IPS DF 6.9 (cell line): ENCODE measurements around the gene JAG2.

Source experiments
- DNase-seq: peaks from one replicate; pipeline ENCODE4 v3.0.0-alpha.2; 2013; ENCODE audit warnings: low read depth, low spot score
- H3K27ac ChIP-seq: one replicate; pipeline ENCODE4 v1.5.1; 2013; ENCODE audit warnings: low read length, control low read depth
- H3K27me3 ChIP-seq: 2 replicates; pipeline ENCODE4 v1.6.1; 2013; ENCODE audit warnings: mild to moderate bottlenecking, low read length; ENCODE audit not compliant: control insufficient read depth, insufficient read depth
- H3K36me3 ChIP-seq: 2 replicates; pipeline ENCODE4 v1.6.1; 2013; ENCODE audit warnings: low read length; ENCODE audit not compliant: control insufficient read depth, insufficient read depth
- H3K4me1 ChIP-seq: 2 replicates; pipeline ENCODE4 v1.6.1; 2013; ENCODE audit warnings: low read length; ENCODE audit not compliant: control insufficient read depth, insufficient read depth
- H3K4me3 ChIP-seq: 2 replicates; pipeline ENCODE4 v1.5.1; 2013; ENCODE audit warnings: mild to moderate bottlenecking, low read length
- H3K9me3 ChIP-seq: 2 replicates; pipeline ENCODE4 v1.6.1; 2013; ENCODE audit warnings: low read length, inconsistent platforms; ENCODE audit not compliant: control insufficient read depth, insufficient read depth
- WGBS: extraction: QIAGEN DNeasy Blood & Tissue Kit; methylation state at CpG from one replicate; pipeline ENCODE4 v1.1.7; 2013; ENCODE audit warnings: mixed read lengths, missing lambda C conversion rate; ENCODE audit not compliant: insufficient read length, insufficient coverage; 5-methylcytosine and 5-hydroxymethylcytosine counted together

JAG2 gene

DNA sequence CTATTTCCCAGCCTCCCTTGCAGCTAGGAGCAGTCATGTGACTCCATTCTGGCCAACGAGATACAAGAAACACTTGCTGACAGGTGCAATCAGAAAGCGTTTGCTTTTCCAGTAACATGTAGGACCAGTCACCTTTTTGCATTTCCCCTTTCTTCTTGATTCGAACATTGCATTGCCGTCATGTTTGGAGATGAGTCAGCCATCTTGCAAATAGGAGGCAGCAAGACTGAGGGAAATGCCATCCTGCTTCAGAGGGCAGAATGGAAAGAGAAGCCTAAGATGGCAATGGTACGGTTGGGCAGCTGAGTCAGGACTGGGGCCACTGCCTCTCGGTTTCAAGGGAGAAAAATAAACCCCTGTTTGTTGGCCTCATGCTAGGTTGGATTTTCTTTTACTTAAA, 68.8 kb downstream of the JAG2 start:
- Histone ChIP-seq H3K4me3 (no peak overlapping the region), H3K36me3 (no peaks in the 10 kb centered on the region), H3K9me3 (no peaks in the 10 kb centered on the region), H3K27me3 (no peaks in the 10 kb centered on the region), H3K4me1 (no peaks in the 10 kb centered on the region), H3K27ac (no peak overlapping the region)
- no CpG with 5 or more reads among the region's 6 CpGs for WGBS
- DNase-seq: no peak

DNA sequence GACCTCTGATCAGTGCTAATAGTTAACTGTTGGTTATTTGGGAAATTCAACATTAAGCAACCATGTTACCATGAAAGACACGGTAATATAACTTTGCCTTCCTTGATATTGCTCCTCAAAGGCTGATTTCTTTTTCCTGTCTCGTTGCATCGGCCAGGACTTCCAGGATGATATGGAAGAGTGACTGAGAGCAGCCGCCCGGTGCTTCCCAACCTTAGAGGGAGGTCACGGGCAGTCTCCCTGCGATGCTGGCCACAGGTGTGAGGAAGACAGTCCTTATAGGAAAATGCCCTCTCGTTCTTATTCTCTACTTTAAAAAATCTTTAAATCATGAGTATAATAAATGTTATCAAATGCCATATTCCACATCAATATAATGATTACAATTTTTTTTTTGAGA, 70.3 kb downstream of the JAG2 start:
- H3K9me3 ChIP-seq: no peaks in the 10 kb centered on the region
- no CpG with 5 or more reads among the region's 8 CpGs for WGBS
- no peak overlapping the region for H3K4me3 ChIP-seq
- no peaks in the 10 kb centered on the region for H3K27me3 ChIP-seq
- H3K4me1 ChIP-seq: peaks cover 3% of the 10 kb centered on the region; the same call in 1 of the 2 replicates
- H3K27ac ChIP-seq: no peak overlapping the region
- H3K36me3 ChIP-seq: no peaks in the 10 kb centered on the region
- DNase-seq: no peak

DNA sequence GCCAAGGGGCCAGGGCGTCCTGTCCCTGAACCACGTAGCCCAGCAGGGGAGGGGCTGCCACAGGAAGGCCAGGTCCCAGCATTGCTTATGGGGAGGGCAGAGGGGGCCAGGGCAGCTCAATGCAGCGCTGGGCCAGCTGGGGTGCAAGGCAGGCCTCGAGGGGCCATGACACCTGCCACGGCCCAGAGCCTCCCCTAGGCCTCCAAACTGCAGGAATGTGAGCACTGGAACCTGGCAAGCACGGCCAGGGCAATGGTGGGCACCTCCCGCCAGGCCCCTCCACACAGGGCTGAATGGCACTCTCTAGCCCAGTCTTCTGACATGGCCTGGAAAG, 70.8 kb downstream of the JAG2 start:
- DNase-seq: no peak
- no peaks in the 10 kb centered on the region for H3K36me3 ChIP-seq
- H3K4me1 ChIP-seq: peaks cover 5% of the 10 kb centered on the region; the same call in 1 of the 2 replicates
- no peaks in the 10 kb centered on the region for H3K9me3 ChIP-seq
- no CpG with 5 or more reads among the region's 7 CpGs for WGBS
- H3K27me3 ChIP-seq: no peaks in the 10 kb centered on the region
- no peak overlapping the region for H3K27ac ChIP-seq
- H3K4me3 ChIP-seq: no peak overlapping the region

DNA sequence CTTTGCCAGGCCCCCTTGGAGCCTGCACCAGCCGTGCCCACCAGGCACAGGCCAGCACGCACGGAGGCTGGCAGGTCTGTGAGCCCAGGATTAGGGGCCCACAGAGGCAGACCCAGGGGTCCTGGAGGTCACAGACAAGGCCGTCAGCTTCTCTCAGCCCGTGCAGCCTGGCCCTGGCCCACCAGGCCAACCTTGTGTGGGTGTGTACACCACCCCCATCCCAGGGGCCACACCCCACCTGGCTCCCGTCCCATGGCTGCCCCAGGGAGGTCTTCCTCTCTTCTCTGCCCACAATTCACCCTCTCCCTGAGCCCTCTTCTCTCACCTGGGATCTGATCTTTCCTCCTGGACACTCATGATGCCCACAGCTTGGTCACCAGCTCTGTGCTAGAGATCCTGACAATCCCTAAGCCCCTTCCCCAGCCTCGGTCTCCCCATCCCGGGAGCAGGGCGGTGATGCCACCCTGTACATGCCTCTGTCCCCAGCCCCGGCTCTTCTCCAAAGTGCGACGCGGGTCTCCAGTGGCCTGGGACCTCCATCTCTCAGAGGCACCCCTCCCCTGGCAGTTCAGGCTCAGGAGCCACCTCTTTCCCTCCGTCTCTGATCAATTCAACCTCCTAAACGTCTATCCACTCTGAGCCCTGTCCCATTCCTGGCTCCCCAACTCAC, 72.2 kb downstream of the JAG2 start:
- Histone ChIP-seq H3K27ac (no peak overlapping the region), H3K9me3 (no peaks in the 10 kb centered on the region), H3K27me3 (no peaks in the 10 kb centered on the region), H3K4me3 (no peak overlapping the region; the same call in 1 of the 2 replicates), H3K4me1 (peaks cover 7% of the 10 kb centered on the region; the same call in 1 of the 2 replicates), H3K36me3 (no peaks in the 10 kb centered on the region)
- no CpG with 5 or more reads among the region's 15 CpGs for WGBS
- DNase-seq: no peak

DNA sequence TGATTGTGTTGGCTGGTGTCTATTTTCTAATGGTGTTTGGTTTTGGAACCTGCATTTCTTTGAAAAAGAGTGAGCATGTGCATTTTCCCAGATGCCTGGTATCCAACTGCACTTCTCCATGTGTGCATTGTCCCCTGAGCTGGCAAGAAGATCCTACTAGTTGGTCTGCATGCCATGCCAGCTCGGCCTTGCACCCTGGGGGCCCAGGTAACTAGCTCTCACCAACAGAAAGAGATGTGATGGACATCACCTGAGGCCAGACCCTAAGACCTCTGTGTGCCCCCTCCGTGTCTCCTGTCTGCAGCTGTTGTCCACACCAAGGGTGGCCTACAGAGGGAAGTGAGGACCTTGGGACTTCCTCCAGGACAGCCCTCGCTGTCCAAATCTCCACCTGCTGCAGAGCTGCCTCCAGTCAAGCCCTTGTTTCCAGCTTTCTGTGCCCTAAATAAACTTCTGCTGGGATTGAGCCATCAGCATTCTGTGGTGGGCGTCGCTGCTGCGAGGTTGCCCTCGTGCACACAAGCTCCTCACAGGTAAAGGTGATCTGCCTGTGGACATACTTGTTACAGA, 73.3 kb downstream of the JAG2 start:
- Histone ChIP-seq H3K27me3 (no peaks in the 10 kb centered on the region), H3K4me3 (no peak overlapping the region), H3K36me3 (no peaks in the 10 kb centered on the region), H3K9me3 (no peaks in the 10 kb centered on the region), H3K4me1 (peaks cover 7% of the 10 kb centered on the region; the same call in 1 of the 2 replicates), H3K27ac (no peak overlapping the region)
- WGBS: no CpG with 5 or more reads among the region's 7 CpGs
- no peak for DNase-seq

DNA sequence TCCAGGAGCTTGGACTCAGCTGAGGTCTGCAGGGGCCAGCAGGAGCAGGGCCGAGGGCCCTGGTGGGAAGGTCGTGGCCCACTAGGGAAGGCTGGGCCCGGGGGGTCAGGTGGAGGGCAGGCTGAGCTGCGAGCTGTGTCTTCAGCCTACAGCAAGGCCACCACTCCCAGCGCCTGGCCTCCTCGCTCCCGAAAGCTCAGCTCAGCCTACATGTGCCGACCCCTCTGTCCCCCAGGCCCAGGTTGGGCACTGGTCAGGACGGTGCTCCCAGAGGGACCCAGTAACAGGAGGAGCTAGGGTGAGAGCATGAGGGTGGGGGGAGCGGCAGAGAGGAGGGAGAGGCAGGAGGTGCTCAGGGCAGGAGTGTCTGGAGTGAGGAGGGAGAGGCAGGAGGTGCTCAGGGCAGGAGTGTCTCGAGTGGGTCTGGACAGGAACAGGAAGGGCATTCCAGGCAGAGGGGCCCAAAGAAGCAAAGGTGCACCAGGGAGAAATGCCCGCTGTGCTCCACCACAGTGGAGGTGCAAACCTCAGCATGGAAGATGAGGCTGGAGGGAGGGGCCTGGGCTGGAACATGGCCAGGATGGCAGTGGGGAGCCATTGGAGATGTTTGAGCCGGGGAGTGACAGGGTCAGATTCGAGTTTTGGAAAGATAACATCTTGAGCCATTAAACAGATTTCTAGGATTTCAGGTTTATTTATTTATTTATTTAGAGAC, 74.2 kb downstream of the JAG2 start:
- Histone ChIP-seq H3K4me1 (peaks cover 7% of the 10 kb centered on the region; the same call in 1 of the 2 replicates), H3K4me3 (no peak overlapping the region; the same call in 1 of the 2 replicates), H3K27ac (no peak overlapping the region), H3K36me3 (no peaks in the 10 kb centered on the region), H3K27me3 (no peaks in the 10 kb centered on the region), H3K9me3 (no peaks in the 10 kb centered on the region)
- no peak for DNase-seq
- WGBS: no CpG with 5 or more reads among the region's 14 CpGs

DNA sequence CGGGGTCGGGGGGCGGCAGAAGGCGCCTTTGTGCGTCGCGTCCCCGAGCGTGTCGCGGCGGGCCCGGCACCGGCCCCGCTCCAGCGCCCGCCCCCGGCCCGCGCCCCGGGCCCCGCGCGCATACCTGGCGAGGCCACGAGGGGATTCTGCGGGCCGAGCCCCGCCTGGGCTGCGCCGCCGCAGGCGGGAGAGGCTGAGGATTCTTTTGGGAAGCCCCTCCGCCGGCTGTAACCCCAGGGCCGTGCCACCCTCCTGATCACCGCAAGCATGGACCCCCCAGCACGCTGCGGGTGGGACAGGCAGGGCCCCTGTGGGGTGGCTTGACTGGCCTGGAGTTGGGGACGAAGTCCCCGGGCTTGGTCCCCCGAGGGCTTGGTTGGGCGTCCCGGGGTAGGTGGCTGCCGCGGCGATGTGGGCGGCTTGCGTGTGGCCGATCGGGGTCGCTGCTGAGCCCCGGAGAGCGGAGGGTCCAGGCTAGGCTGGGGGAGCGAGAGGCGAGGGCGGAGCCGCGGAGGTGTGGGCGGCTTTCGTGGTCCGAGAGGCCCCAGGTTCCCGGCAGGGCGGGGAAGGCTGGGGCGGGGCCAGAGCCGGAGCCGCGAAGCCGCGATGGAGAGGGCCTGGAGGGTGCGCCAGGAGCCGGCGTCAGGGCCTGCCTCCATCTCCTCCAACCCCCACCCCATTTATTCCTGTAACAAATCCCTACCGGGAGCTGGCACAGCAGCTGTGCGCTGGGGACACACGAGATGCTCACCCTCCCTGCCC, 75.0 kb downstream of the JAG2 start:
- DNase-seq: peak; percentile 81
- Histone ChIP-seq H3K27me3 (peaks cover 4% of the 10 kb centered on the region; the same call in 1 of the 2 replicates), H3K4me3 (peak overlapping the region; percentile 55; the same call in 1 of the 2 replicates), H3K27ac (no peak overlapping the region), H3K4me1 (peaks cover 7% of the 10 kb centered on the region; the same call in 1 of the 2 replicates), H3K36me3 (no peaks in the 10 kb centered on the region), H3K9me3 (no peaks in the 10 kb centered on the region)
- WGBS: no CpG with 5 or more reads among the region's 76 CpGs

DNA sequence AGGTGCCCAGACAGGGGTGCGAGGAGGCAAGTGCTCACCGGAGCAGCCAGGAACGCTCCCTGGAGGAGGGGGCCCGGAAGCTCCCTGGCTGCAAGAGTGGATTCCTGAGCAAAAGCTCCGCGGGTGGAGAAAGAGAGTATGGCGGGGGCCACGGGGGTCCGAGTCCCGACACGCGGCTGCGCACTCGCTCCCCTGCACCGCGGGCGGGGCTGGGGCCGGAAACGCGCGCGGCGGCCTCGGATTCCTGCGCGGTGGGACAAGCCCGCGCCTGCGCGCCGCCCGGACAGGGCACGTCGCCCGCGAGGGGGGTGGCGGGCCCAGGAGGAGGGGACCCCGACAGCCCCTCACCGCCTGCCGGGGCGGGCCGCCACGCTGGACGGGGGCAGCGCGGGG, 75.5 kb downstream of the JAG2 start:
- H3K9me3 ChIP-seq: no peaks in the 10 kb centered on the region
- WGBS: no CpG with 5 or more reads among the region's 46 CpGs
- no peak for DNase-seq
- no peak overlapping the region for H3K27ac ChIP-seq
- H3K27me3 ChIP-seq: peaks cover 8% of the 10 kb centered on the region; the same call in 1 of the 2 replicates
- no peaks in the 10 kb centered on the region for H3K36me3 ChIP-seq
- peak overlapping the region; percentile 55; the same call in 1 of the 2 replicates for H3K4me3 ChIP-seq
- H3K4me1 ChIP-seq: peaks cover 9% of the 10 kb centered on the region; the same call in 1 of the 2 replicates

DNA sequence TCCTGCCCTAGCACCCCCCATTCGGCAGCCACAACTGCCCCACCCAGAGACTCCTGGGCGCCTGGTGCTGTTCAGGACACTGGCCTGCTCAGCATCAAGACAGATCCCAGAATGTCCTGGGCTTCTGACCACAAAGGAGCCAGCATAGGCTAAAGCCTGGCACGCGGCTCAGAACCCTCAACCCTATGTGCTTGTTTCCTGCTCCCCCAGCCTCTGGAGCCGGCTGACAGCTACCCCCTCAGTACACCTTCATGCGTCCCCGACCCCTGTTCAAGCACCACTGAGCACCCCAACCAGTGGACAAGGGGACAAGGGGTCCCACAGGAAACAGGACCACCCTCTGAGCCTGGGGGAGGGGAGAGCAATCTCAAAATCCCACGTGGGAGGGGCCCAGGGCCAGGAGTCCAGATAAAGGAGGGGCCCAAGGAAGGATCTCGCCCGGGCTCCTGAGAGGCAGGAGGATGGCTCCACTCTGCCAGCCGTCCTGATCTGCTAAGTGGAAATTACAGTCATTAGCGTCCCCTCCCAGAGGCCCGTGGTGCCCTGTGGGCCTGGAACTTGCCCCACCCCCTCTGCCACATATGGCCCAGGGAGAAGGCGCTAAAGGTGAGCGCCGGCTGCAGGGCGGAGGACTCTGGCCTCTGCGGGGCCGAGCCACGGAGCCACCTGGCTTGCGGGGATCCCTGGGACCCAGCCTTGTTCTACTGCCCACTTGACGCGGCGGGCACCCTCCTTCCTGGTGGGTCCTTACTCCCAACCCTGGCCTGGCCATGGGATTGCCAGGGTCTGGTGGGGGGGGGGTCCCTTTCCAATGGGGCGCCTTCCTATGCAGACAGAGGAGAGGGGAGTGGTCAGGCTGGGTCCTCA, 76.2 kb downstream of the JAG2 start:
- WGBS: no CpG with 5 or more reads among the region's 25 CpGs
- H3K27me3 ChIP-seq: peaks cover 12% of the 10 kb centered on the region; the same call in 1 of the 2 replicates
- H3K9me3 ChIP-seq: no peaks in the 10 kb centered on the region
- H3K36me3 ChIP-seq: no peaks in the 10 kb centered on the region
- no peak overlapping the region for H3K27ac ChIP-seq
- peaks cover 9% of the 10 kb centered on the region; the same call in 1 of the 2 replicates for H3K4me1 ChIP-seq
- no peak for DNase-seq
- peak overlapping the region; percentile 55; the same call in 1 of the 2 replicates for H3K4me3 ChIP-seq
